ENCODE data around the gene NCR3LG1.

- no peak for TF ChIP-seq POLR2A (IDR thresholded peaks at IDR 0.05; ENCODE audit: low read depth, low read length)
- no peak for TF ChIP-seq CTCF (IDR thresholded peaks at IDR 0.05; ENCODE audit: extremely low read depth in 1 of 2, insufficient read depth in 1 of 2, low read depth in 1 of 2, low read length in 2 of 2)
- TF ChIP-seq EZH2 (IDR thresholded peaks at IDR 0.05; ENCODE audit: borderline replicate concordance, low read depth, low read length, severe bottlenecking) = no peak
- TF ChIP-seq GATA2 (IDR thresholded peaks at IDR 0.05; ENCODE audit: insufficient read depth, insufficient read length, low read depth, low read length) = no peak
- TF ChIP-seq POLR2AphosphoS5 (IDR thresholded peaks at IDR 0.05; ENCODE audit: insufficient read depth, low read depth, low read length) = no peak
- no peak for TF ChIP-seq MAX (IDR thresholded peaks at IDR 0.05; ENCODE audit: insufficient read depth, insufficient read length)
- no peak for TF ChIP-seq FOS (IDR thresholded peaks at IDR 0.05; ENCODE audit: borderline replicate concordance, insufficient read depth, low read length)
- no peak for TF ChIP-seq JUN (IDR thresholded peaks at IDR 0.05; ENCODE audit: borderline replicate concordance, insufficient read depth, insufficient read length, low read depth)
Measured at GRCh38 chr11:17413414-17414316, 62.1 kb downstream of the NCR3LG1 start.

All from endothelial cell of umbilical vein (primary cell).